Esophagus muscularis mucosa (tissue), 3 donors: ENCODE data around the gene DSCAML1.

Experiments used
- CTCF ChIP-seq, 3 experiments: fragments of 200-600 bp in 2 of 3; fragments of 450-650 bp in 1 of 3; sonication (generic) in 2 of 3; IDR thresholded peaks; one replicate each; pipeline ENCODE4 v1.5.1; 2017 to 2019; ENCODE audit warnings: antibody characterized with exemption in 3 of 3, mild to moderate bottlenecking in 2 of 3, moderate library complexity in 1 of 3
- POLR2A ChIP-seq: fragments of 450-650 bp; IDR thresholded peaks from one replicate; pipeline ENCODE4 v1.6.1; 2017; ENCODE audit warnings: antibody characterized with exemption, moderate library complexity, mild to moderate bottlenecking, low read depth
- POLR2AphosphoS5 ChIP-seq, 2 donors: sonication (generic); formaldehyde crosslinking; IDR thresholded peaks; one replicate each; pipeline ENCODE4 v1.6.1; 2017; ENCODE audit warnings: antibody characterized with exemption in 2 of 2

GRCh38 chr11:117803896-117804295, 6.9 kb upstream of the DSCAML1 start:
- TF ChIP-seq CTCF (IDR thresholded peaks at IDR 0.05) (no peak), POLR2A (no peak), POLR2AphosphoS5 (IDR thresholded peaks at IDR 0.05) (no peak)
